ENCODE data around the gene LHFPL2.

Gene LHFPL2

GRCh38 chr5:78538240-78538850, 110.2 kb downstream of the LHFPL2 start:
- Histone ChIP-seq H3K27ac (peak overlapping the region in 1 of 2 donors; percentile 24), H3K4me3 (no peak overlapping the region)
- no peak for TF ChIP-seq CTCF (IDR thresholded peaks at IDR 0.05)
- DNase-seq (ENCODE audit: low spot score), result peak; percentile 26

- H3K4me3 ChIP-seq, result no peak overlapping the region
- no peak for TF ChIP-seq CTCF (IDR thresholded peaks at IDR 0.05)
- peak; percentile 46 for DNase-seq (ENCODE audit: low spot score)
- H3K27ac ChIP-seq, result no peak overlapping the region
Observed at GRCh38 chr5:78537821-78538220, 110.8 kb downstream of the LHFPL2 start.

GRCh38 chr5:78537411-78537810, 111.2 kb downstream of the LHFPL2 start:
- no peak for DNase-seq (ENCODE audit: low spot score)
- Histone ChIP-seq H3K4me3 (no peak overlapping the region), H3K27ac (no peak overlapping the region)
- TF ChIP-seq CTCF (IDR thresholded peaks at IDR 0.05), result no peak

- Histone ChIP-seq H3K4me3 (no peak overlapping the region), H3K27ac (no peak overlapping the region)
- no peak for TF ChIP-seq CTCF (IDR thresholded peaks at IDR 0.05)
- DNase-seq (ENCODE audit: low spot score), result no peak
Observed at GRCh38 chr5:78536661-78537196, 111.8 kb downstream of the LHFPL2 start.

GRCh38 chr5:78534905-78535200, 113.7 kb downstream of the LHFPL2 start:
- peak overlapping the region; percentile 38 to 90 for H3K27ac ChIP-seq
- H3K4me3 ChIP-seq, result peak overlapping the region; percentile 41
- no peak for DNase-seq (ENCODE audit: low spot score)
- no peak for TF ChIP-seq CTCF (IDR thresholded peaks at IDR 0.05)

- Histone ChIP-seq H3K4me3 (peak overlapping the region; percentile 41), H3K27ac (peak overlapping the region; percentile 38 to 90)
- no peak for DNase-seq (ENCODE audit: low spot score)
- no peak for TF ChIP-seq CTCF (IDR thresholded peaks at IDR 0.05)
Observed at GRCh38 chr5:78534148-78534904, 114.2 kb downstream of the LHFPL2 start.

- Histone ChIP-seq H3K4me3 (no peak overlapping the region), H3K27ac (peak overlapping the region in 1 of 2 donors; percentile 90)
- no peak for TF ChIP-seq CTCF (IDR thresholded peaks at IDR 0.05)
- DNase-seq (ENCODE audit: low spot score), result no peak
Observed at GRCh38 chr5:78533356-78533755, 115.2 kb downstream of the LHFPL2 start.

Measured in coronary artery (tissue), 2 donors.